BLaER1 (cell line): Measurements from ENCODE around the gene PIK3C2G.

ENCODE experiments used
- H3K27ac ChIP-seq: shearing (Covaris generic); formaldehyde crosslinking; 2 replicates; pipeline ENCODE4 v1.8.1; 2022
- H3K27me3 ChIP-seq: shearing (Covaris generic); formaldehyde crosslinking; 2 replicates; pipeline ENCODE4 v1.8.1; 2022
- H3K36me3 ChIP-seq: shearing (Covaris generic); formaldehyde crosslinking; 2 replicates; pipeline ENCODE4 v1.8.1; 2022
- H3K4me1 ChIP-seq: shearing (Covaris generic); formaldehyde crosslinking; 2 replicates; pipeline ENCODE4 v1.8.1; 2022
- H3K4me2 ChIP-seq: shearing (Covaris generic); formaldehyde crosslinking; 2 replicates; pipeline ENCODE4 v1.8.1; 2022
- H3K4me3 ChIP-seq: shearing (Covaris generic); formaldehyde crosslinking; 2 replicates; pipeline ENCODE4 v1.8.1; 2022
- H3K9ac ChIP-seq: shearing (Covaris generic); formaldehyde crosslinking; 2 replicates; pipeline ENCODE4 v1.8.1; 2022
- H3K9me3 ChIP-seq: shearing (Covaris generic); formaldehyde crosslinking; 2 replicates; pipeline ENCODE4 v1.8.1; 2022
- H4K20me1 ChIP-seq: shearing (Covaris generic); formaldehyde crosslinking; 2 replicates; pipeline ENCODE4 v1.8.1; 2022
- Cebpa-rat ChIP-seq: shearing (Covaris generic); IDR thresholded peaks from 2 replicates; pipeline ENCODE4 v1.8.1; 2022

PIK3C2G gene

GRCh38 chr12:18634382-18634781, 373.1 kb downstream of the PIK3C2G start:
- no peak overlapping the region for H3K9ac ChIP-seq
- no peaks in the 10 kb centered on the region for H4K20me1 ChIP-seq
- no peaks in the 10 kb centered on the region for H3K27me3 ChIP-seq
- H3K4me1 ChIP-seq = no peaks in the 10 kb centered on the region
- no peaks in the 10 kb centered on the region for H3K36me3 ChIP-seq
- H3K27ac ChIP-seq = no peak overlapping the region
- H3K4me2 ChIP-seq = no peak overlapping the region
- no peaks in the 10 kb centered on the region for H3K9me3 ChIP-seq
- no peak for TF ChIP-seq Cebpa-rat
- no peak overlapping the region for H3K4me3 ChIP-seq

- Histone ChIP-seq H3K27ac (no peak overlapping the region), H4K20me1 (no peaks in the 10 kb centered on the region), H3K9me3 (no peaks in the 10 kb centered on the region), H3K36me3 (no peaks in the 10 kb centered on the region), H3K9ac (no peak overlapping the region), H3K27me3 (no peaks in the 10 kb centered on the region), H3K4me3 (no peak overlapping the region), H3K4me2 (no peak overlapping the region), H3K4me1 (no peaks in the 10 kb centered on the region)
- no peak for TF ChIP-seq Cebpa-rat
These were observed 379.1 kb downstream of the PIK3C2G start for GRCh38 chr12:18640321-18640955.

GRCh38 chr12:18643681-18644080, 382.4 kb downstream of the PIK3C2G start:
- TF ChIP-seq Cebpa-rat = no peak
- H3K27ac ChIP-seq = no peak overlapping the region
- no peak overlapping the region for H3K9ac ChIP-seq
- no peaks in the 10 kb centered on the region for H4K20me1 ChIP-seq
- no peaks in the 10 kb centered on the region for H3K27me3 ChIP-seq
- H3K4me1 ChIP-seq = no peaks in the 10 kb centered on the region
- H3K4me2 ChIP-seq = no peak overlapping the region
- no peak overlapping the region for H3K4me3 ChIP-seq
- H3K9me3 ChIP-seq = no peaks in the 10 kb centered on the region
- H3K36me3 ChIP-seq = no peaks in the 10 kb centered on the region

- TF ChIP-seq Cebpa-rat = no peak
- Histone ChIP-seq H4K20me1 (no peaks in the 10 kb centered on the region), H3K36me3 (no peaks in the 10 kb centered on the region), H3K9ac (no peak overlapping the region), H3K27me3 (no peaks in the 10 kb centered on the region), H3K4me3 (no peak overlapping the region), H3K9me3 (no peaks in the 10 kb centered on the region), H3K4me2 (no peak overlapping the region), H3K27ac (no peak overlapping the region), H3K4me1 (no peaks in the 10 kb centered on the region)
These were observed 383.2 kb downstream of the PIK3C2G start for GRCh38 chr12:18644564-18644963.

- Histone ChIP-seq H3K9me3 (no peaks in the 10 kb centered on the region), H3K4me3 (no peak overlapping the region), H3K9ac (no peak overlapping the region), H3K4me2 (no peak overlapping the region), H4K20me1 (no peaks in the 10 kb centered on the region), H3K4me1 (no peaks in the 10 kb centered on the region), H3K36me3 (no peaks in the 10 kb centered on the region), H3K27me3 (no peaks in the 10 kb centered on the region), H3K27ac (no peak overlapping the region)
- TF ChIP-seq Cebpa-rat = no peak
These were observed 385.1 kb downstream of the PIK3C2G start for GRCh38 chr12:18646286-18646890.

- Histone ChIP-seq H3K4me3 (no peak overlapping the region), H3K27ac (no peak overlapping the region), H3K4me1 (no peaks in the 10 kb centered on the region), H3K36me3 (no peaks in the 10 kb centered on the region), H3K4me2 (no peak overlapping the region), H4K20me1 (no peaks in the 10 kb centered on the region), H3K9ac (no peak overlapping the region), H3K27me3 (no peaks in the 10 kb centered on the region), H3K9me3 (no peaks in the 10 kb centered on the region)
- TF ChIP-seq Cebpa-rat = no peak
These were observed 390.2 kb downstream of the PIK3C2G start for GRCh38 chr12:18651525-18651924.

- H3K27ac ChIP-seq = no peak overlapping the region
- H3K9ac ChIP-seq = no peak overlapping the region
- H3K4me2 ChIP-seq = no peak overlapping the region
These were observed 391.3 kb downstream of the PIK3C2G start for GRCh38 chr12:18652596-18652995.

GRCh38 chr12:18653465-18653864, 392.1 kb downstream of the PIK3C2G start:
- no peak overlapping the region for H3K9ac ChIP-seq
- H3K4me2 ChIP-seq = no peak overlapping the region
- H3K4me1 ChIP-seq = no peaks in the 10 kb centered on the region
- H4K20me1 ChIP-seq = no peaks in the 10 kb centered on the region
- TF ChIP-seq Cebpa-rat = no peak
- H3K4me3 ChIP-seq = no peak overlapping the region
- H3K27ac ChIP-seq = no peak overlapping the region
- H3K36me3 ChIP-seq = no peaks in the 10 kb centered on the region
- no peaks in the 10 kb centered on the region for H3K27me3 ChIP-seq
- no peaks in the 10 kb centered on the region for H3K9me3 ChIP-seq

More at GRCh38 chr12:18652596-18652995, 391.3 kb downstream of the PIK3C2G start:
- H3K27me3 ChIP-seq = no peaks in the 10 kb centered on the region
- no peaks in the 10 kb centered on the region for H3K4me1 ChIP-seq
- TF ChIP-seq Cebpa-rat = no peak
- no peaks in the 10 kb centered on the region for H3K9me3 ChIP-seq
- H4K20me1 ChIP-seq = no peaks in the 10 kb centered on the region
- no peak overlapping the region for H3K4me3 ChIP-seq
- no peaks in the 10 kb centered on the region for H3K36me3 ChIP-seq

- peaks cover 5% of the 10 kb centered on the region; the same call in 1 of the 2 replicates for H3K4me1 ChIP-seq
- H3K9ac ChIP-seq = no peak overlapping the region
- no peak for TF ChIP-seq Cebpa-rat
These were observed 394.0 kb downstream of the PIK3C2G start for GRCh38 chr12:18655351-18655750.

GRCh38 chr12:18658179-18658578, 396.9 kb downstream of the PIK3C2G start:
- H3K9ac ChIP-seq = no peak overlapping the region
- H3K4me2 ChIP-seq = no peak overlapping the region

More at GRCh38 chr12:18655351-18655750, 394.0 kb downstream of the PIK3C2G start:
- Histone ChIP-seq H3K27ac (no peak overlapping the region), H3K4me3 (no peak overlapping the region), H4K20me1 (no peaks in the 10 kb centered on the region), H3K36me3 (no peaks in the 10 kb centered on the region), H3K27me3 (no peaks in the 10 kb centered on the region), H3K4me2 (no peak overlapping the region), H3K9me3 (no peaks in the 10 kb centered on the region)

More at GRCh38 chr12:18658179-18658578, 396.9 kb downstream of the PIK3C2G start:
- no peak for TF ChIP-seq Cebpa-rat
- no peaks in the 10 kb centered on the region for H4K20me1 ChIP-seq
- no peaks in the 10 kb centered on the region for H3K9me3 ChIP-seq
- H3K36me3 ChIP-seq = no peaks in the 10 kb centered on the region
- H3K27ac ChIP-seq = no peak overlapping the region
- peaks cover 7% of the 10 kb centered on the region; the same call in 1 of the 2 replicates for H3K4me1 ChIP-seq
- H3K4me3 ChIP-seq = no peak overlapping the region
- H3K27me3 ChIP-seq = no peaks in the 10 kb centered on the region
